ENCODE data around the gene STRBP. TPM values are rescaled to one million over a fixed set of nuclear protein-coding genes. Genes with fewer than 3 reads are reported as not detected.

Gene STRBP
- total RNA-seq, 1 donor from 2014 or later: 58.9 TPM

DNA sequence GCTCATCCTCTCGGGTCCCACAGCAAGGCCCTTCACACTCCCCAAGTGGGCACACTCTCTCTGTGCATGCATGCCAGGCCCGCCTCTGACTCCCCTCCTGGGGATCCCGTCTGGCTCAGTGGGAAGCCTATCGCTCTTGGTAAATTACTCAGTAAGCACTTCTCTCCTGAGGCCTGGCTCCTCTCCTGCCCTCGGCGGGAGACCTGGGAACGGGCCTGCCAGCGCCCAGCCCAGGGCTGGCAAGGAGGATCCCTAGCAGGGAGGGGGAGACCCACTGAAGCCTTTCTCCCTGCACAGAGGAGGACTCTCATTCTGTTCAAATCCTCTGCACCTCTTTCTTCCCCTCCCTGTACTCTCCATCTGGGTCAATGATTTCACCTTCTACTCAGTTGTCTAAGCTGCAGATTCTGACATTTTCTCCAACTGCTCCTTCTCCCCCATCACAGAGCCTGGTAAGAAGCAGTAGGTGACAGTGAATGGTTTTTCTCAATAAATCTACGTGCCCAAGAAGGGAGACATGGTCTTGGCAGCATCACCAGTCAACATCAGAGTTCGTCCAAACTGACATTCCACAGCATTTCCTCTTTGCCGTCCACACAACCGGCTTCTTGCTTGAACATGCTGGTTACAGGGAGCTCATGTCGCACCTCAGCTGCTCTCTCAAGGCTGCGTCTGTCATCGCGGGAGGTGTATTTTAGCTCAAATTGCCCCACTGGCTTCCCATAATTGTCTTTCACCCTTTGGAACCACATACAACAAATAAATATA, 153.1 kb downstream of the STRBP start:
- TF ChIP-seq, protein P1, sequence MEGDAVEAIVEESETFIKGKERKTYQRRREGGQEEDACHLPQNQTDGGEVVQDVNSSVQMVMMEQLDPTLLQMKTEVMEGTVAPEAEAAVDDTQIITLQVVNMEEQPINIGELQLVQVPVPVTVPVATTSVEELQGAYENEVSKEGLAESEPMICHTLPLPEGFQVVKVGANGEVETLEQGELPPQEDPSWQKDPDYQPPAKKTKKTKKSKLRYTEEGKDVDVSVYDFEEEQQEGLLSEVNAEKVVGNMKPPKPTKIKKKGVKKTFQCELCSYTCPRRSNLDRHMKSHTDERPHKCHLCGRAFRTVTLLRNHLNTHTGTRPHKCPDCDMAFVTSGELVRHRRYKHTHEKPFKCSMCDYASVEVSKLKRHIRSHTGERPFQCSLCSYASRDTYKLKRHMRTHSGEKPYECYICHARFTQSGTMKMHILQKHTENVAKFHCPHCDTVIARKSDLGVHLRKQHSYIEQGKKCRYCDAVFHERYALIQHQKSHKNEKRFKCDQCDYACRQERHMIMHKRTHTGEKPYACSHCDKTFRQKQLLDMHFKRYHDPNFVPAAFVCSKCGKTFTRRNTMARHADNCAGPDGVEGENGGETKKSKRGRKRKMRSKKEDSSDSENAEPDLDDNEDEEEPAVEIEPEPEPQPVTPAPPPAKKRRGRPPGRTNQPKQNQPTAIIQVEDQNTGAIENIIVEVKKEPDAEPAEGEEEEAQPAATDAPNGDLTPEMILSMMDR (conservative IDR thresholded peaks at IDR 0.05): no peak
- Mint-ChIP-seq H3K27me3 (ENCODE audit: low read depth) (no peaks in the 10 kb centered on the region), H3K4me3 (peak overlapping the region; percentile 3), H3K36me3 (ENCODE audit: low read depth) (peaks cover 17% of the 10 kb centered on the region), H3K9me3 (no peaks in the 10 kb centered on the region), H3K27ac (ENCODE audit: unreplicated experiment) (peak overlapping the region; percentile 76), H3K4me1 (peaks cover 5% of the 10 kb centered on the region)
- no peak for DNase-seq (ENCODE audit: low read depth, low spot score)

DNA sequence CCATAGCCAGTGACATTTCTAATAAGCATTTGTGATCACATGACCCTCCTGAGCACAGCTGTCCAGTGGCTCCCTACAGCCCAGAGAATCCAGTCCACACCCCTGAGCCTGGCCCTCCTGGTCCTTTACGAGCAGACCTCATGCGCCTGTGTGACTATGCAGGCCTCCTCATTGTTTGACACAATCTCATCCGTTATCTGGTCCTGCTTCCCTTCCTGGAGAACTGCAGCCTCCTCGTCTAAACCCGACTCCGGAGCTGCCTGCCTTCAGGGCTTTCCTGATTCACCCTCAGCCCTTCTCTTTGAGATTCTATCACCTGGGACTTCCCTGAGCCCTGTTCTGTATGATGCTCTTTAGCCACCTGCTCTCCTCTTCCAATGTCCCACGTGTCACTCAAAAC, 155.2 kb downstream of the STRBP start:
- Mint-ChIP-seq H3K4me3 (peak overlapping the region; percentile 55), H3K27me3 (ENCODE audit: low read depth) (no peaks in the 10 kb centered on the region), H3K9me3 (no peaks in the 10 kb centered on the region), H3K4me1 (no peaks in the 10 kb centered on the region), H3K36me3 (ENCODE audit: low read depth) (peaks cover 12% of the 10 kb centered on the region), H3K27ac (ENCODE audit: unreplicated experiment) (no peak overlapping the region)
- DNase-seq (ENCODE audit: low read depth, low spot score): no peak
- TF ChIP-seq, protein P1 (conservative IDR thresholded peaks at IDR 0.05): no peak

- TF ChIP-seq, protein P1 (conservative IDR thresholded peaks at IDR 0.05): no peak
- Mint-ChIP-seq H3K36me3 (ENCODE audit: low read depth) (peaks cover 13% of the 10 kb centered on the region), H3K4me3 (peak overlapping the region; percentile 55), H3K27me3 (ENCODE audit: low read depth) (no peaks in the 10 kb centered on the region), H3K9me3 (no peaks in the 10 kb centered on the region), H3K27ac (ENCODE audit: unreplicated experiment) (no peak overlapping the region), H3K4me1 (no peaks in the 10 kb centered on the region)
- no peak for DNase-seq (ENCODE audit: low read depth, low spot score)
Measured at GRCh38 chr9:123112015-123112975, 156.1 kb downstream of the STRBP start.

GRCh38 chr9:123111427-123112014, 156.9 kb downstream of the STRBP start:
- Mint-ChIP-seq H3K27ac (ENCODE audit: unreplicated experiment) (no peak overlapping the region), H3K36me3 (ENCODE audit: low read depth) (peaks cover 13% of the 10 kb centered on the region), H3K4me3 (no peak overlapping the region), H3K9me3 (no peaks in the 10 kb centered on the region), H3K4me1 (no peaks in the 10 kb centered on the region), H3K27me3 (ENCODE audit: low read depth) (no peaks in the 10 kb centered on the region)
- DNase-seq (ENCODE audit: low read depth, low spot score): no peak
- TF ChIP-seq, protein P1 (conservative IDR thresholded peaks at IDR 0.05): no peak

DNA sequence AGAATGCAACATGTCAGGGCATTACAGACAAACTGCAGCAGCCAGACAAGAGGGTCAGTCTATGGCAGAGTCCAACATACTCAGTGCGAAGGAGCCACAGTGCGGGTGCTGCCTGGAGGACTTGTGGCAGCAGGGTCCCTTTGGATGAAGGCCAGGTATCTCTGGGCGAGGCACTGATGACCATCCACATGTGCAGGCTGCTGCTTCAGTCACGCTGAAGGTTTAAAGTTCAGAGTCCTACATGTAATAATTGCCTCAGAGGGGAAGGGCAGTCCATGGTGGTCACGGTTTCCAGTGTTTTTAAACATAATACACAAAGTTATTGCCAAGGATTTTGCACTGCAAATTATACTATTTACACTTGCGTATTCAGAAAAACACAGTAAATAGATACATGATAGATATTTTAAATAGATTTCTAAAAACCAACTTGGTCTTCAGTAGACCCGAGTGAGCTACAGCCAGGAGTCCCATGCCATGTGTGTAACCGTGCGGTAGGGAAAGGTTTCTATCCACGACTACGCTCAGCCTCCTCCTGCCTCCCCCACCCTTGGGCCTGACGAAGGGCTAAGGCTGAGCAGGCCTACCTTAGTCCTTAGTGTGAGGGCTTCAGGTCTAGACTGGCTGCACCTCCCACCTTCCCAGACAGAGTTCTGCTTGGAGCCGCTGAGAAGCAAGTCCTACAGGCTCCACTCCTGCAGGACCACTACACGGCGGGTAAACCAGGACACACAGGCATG, 158.7 kb downstream of the STRBP start:
- H3K4me1 Mint-ChIP-seq: no peaks in the 10 kb centered on the region
- no peaks in the 10 kb centered on the region for H3K27me3 Mint-ChIP-seq (ENCODE audit: low read depth)
- no peak overlapping the region for H3K27ac Mint-ChIP-seq (ENCODE audit: unreplicated experiment)

More for the DNA sequence above, 158.7 kb downstream of the STRBP start:
- H3K36me3 Mint-ChIP-seq (ENCODE audit: low read depth): peaks cover 5% of the 10 kb centered on the region
- no peaks in the 10 kb centered on the region for H3K9me3 Mint-ChIP-seq
- H3K4me3 Mint-ChIP-seq: no peak overlapping the region
- TF ChIP-seq, protein P1 (conservative IDR thresholded peaks at IDR 0.05): no peak
- DNase-seq (ENCODE audit: low read depth, low spot score): no peak

Measured in neural crest cell (in vitro differentiated cells).